Epithelial cell of esophagus (primary cell): ENCODE measurements around the gene RBMS1.

ENCODE experiments used
- DNase-seq: peaks from one replicate; pipeline ENCODE4 v3.0.0; 2010; ENCODE audit warnings: low read depth
- H3K4me3 ChIP-seq: 2 replicates; pipeline ENCODE4 v1.5.1; 2011; ENCODE audit warnings: mild to moderate bottlenecking, low read length, control low read depth
- TF ChIP-seq, protein P1 (sequence below): IDR thresholded peaks from 2 replicates; pipeline ENCODE4 v1.5.1; 2011; ENCODE audit warnings: low read depth, mild to moderate bottlenecking, low read length, control low read depth, inconsistent platforms; ENCODE audit not compliant: insufficient read depth; ENCODE audit errors: missing control alignments

Gene RBMS1

GRCh38 chr2:160388464-160389263 lies 104.9 kb downstream of the RBMS1 start:
- H3K4me3 ChIP-seq: no peak overlapping the region
- no peak for DNase-seq

DNA sequence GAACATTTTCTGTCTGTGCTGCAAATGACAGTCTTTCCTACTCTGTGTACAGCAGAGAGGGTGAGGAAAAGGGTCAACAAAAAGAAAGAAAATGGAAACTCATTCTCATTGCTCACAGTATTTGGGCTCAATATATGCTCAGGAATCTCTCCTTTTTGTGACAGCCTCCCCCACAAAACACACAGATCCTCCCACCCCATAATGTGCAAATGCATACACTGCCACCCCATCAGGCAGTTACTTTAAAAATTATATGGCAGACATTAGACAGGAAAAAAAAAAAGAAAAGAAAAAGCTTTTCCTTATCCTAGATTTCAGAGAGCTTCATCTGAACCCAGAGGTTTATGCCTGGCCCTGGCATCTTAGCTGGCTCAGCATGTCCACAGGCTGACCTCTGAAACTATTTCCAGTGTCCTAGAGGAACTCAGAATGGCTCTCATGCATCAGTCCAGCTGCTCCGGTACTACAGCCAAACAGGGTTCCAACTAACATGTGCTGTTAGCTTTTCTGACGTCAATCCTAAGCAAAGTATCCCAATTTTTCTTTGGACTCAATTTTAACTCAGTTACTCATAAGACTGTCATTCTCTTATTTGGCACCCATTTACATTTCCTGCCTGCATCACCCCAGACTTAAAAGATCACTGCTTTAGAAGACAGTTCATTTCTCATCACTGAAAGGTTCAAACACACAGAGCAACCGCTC lies 105.9 kb downstream of the RBMS1 start:
- TF ChIP-seq, protein P1, sequence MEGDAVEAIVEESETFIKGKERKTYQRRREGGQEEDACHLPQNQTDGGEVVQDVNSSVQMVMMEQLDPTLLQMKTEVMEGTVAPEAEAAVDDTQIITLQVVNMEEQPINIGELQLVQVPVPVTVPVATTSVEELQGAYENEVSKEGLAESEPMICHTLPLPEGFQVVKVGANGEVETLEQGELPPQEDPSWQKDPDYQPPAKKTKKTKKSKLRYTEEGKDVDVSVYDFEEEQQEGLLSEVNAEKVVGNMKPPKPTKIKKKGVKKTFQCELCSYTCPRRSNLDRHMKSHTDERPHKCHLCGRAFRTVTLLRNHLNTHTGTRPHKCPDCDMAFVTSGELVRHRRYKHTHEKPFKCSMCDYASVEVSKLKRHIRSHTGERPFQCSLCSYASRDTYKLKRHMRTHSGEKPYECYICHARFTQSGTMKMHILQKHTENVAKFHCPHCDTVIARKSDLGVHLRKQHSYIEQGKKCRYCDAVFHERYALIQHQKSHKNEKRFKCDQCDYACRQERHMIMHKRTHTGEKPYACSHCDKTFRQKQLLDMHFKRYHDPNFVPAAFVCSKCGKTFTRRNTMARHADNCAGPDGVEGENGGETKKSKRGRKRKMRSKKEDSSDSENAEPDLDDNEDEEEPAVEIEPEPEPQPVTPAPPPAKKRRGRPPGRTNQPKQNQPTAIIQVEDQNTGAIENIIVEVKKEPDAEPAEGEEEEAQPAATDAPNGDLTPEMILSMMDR: no peak
- no peak overlapping the region for H3K4me3 ChIP-seq
- DNase-seq: peak; percentile 61

More at GRCh38 chr2:160388464-160389263, 104.9 kb downstream of the RBMS1 start:
- TF ChIP-seq, protein P1: no peak

- TF ChIP-seq, protein P1: no peak
- H3K4me3 ChIP-seq: no peak overlapping the region
- no peak for DNase-seq
Measured at GRCh38 chr2:160384791-160385190, 108.8 kb downstream of the RBMS1 start.

DNA sequence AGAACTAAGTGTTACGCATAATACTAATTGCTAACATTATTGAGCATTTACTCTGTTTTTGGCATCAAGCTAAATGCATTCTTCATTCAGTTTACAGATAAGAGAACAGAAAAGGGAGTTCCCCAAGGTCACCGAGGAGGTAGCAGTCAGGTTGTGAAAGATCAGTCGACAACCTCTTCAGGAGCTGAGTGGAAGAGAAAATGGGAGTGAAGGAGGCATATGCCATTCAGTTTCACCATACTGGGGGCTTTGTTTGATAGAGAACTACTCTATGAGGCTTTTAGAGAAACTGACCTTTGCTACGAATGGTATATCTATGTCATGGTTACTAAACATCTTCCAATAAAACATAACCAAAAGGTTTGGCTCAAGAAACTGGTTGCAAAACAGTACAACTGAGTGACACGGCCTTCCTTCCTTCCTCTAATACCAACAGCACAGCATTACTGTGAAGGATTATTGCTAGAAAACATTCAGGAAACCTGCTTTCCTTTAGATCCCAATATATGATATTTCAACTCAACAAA lies 112.1 kb downstream of the RBMS1 start:
- no peak for DNase-seq
- TF ChIP-seq, protein P1: no peak
- no peak overlapping the region for H3K4me3 ChIP-seq

DNA sequence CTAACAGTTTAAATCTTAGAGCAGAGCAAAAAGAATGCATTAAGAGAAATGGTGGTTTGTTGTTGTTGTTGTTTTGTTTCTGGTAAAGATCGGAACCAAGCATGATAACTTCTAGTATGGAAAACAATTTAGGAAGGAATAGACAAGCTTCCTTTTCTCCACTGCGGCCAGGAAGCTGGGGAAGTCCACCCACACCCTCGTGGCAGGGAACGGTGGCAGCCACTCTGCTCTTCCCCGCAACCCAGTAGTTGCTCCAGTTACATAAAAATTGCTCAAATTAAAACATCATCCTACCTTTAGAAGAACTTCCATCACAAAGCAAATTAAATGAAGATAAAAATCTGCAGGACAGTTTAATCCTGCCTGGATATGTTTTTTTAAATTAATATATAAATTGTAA lies 113.0 kb downstream of the RBMS1 start:
- TF ChIP-seq, protein P1: no peak
- H3K4me3 ChIP-seq: no peak overlapping the region
- DNase-seq: no peak

DNA sequence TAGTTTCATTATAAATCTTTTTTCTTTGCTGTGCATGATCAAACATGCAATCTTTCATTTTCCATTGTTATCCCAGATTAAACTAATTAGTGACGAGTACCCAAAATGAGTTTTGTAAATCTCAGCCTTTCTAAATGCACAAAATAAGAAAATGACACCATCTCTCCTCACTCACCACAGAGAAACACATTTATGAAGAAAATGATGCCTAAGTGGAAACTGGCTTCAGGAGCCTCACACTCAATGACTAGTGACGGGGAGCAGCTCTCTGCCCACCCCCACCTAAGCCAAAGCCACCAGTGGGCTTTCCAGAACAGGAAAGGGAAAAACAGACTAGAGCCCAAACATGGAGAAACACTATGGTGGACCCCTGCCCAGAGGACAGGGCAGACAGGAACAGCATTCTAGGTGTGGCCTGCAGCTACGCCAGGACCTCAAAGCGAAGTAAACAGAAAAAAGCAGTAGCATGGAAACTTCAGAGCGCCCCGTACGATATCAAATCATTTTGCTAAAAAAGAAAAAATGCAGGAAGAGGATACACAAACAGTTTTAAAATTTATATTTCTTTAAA lies 113.5 kb downstream of the RBMS1 start:
- no peak overlapping the region for H3K4me3 ChIP-seq
- no peak for DNase-seq
- TF ChIP-seq, protein P1: no peak
